Measurements from ENCODE around the gene ZNF493.

GRCh38 chr19:21422244-21422643, 25.3 kb downstream of the ZNF493 start:
- TF ChIP-seq CTCF (IDR thresholded peaks at IDR 0.05 in 8 of 11, conservative IDR thresholded peaks at IDR 0.05 in 3 of 11) (no peak), POLR2A (IDR thresholded peaks at IDR 0.05) (no peak)

Measured in spleen (tissue), 7 donors.